H1 (cell line): ENCODE results near the gene PHTF2.

Experiments used
- CBX5 ChIP-seq: fragments of 300-800, 300-1000 bp; sonication (generic); IDR thresholded peaks from 2 replicates; pipeline ENCODE4 v1.7.1; 2016; ENCODE audit warnings: antibody characterized with exemption, low read length, low read depth
- CHD2 ChIP-seq: IDR thresholded peaks from 2 replicates; pipeline ENCODE4 v1.6.1; 2012; ENCODE audit warnings: low read length, improper control_type of control experiment
- CTCF ChIP-seq, 3 experiments: IDR thresholded peaks; 1 replicate in 2 of 3; 2 replicates in 1 of 3; pipeline versions ENCODE4 v1.5.1 to v1.6.1; 2011; ENCODE audit warnings: low read length in 3 of 3, mild to moderate bottlenecking in 3 of 3, inconsistent platforms in 2 of 3, low read depth in 1 of 3, moderate library complexity in 1 of 3; ENCODE audit not compliant: insufficient read depth in 1 of 3; ENCODE audit errors: control extremely low read depth in 1 of 3
- EGR1 ChIP-seq: IDR thresholded peaks from 2 replicates; pipeline ENCODE4 v1.6.1; 2011; ENCODE audit warnings: low read depth, low read length, borderline replicate concordance
- NRF1 ChIP-seq: IDR thresholded peaks from 2 replicates; pipeline ENCODE4 v1.6.1; 2011; ENCODE audit warnings: mild to moderate bottlenecking, low read depth, low read length, improper control_type of control experiment

GRCh38 chr7:77831953-77832352 lies 33.4 kb downstream of the PHTF2 start:
- no peak for TF ChIP-seq NRF1
- no peak for TF ChIP-seq CTCF (IDR thresholded peaks at IDR 0.05; ENCODE audit: control extremely low read depth in 1 of 3, insufficient read depth in 1 of 3, low read depth in 1 of 3, low read length in 3 of 3)
- TF ChIP-seq CBX5, result no peak
- no peak for TF ChIP-seq CHD2
- no peak for TF ChIP-seq EGR1
